Measurements from ENCODE around the gene NOVA1. TPM values are rescaled to one million over a fixed set of nuclear protein-coding genes. Genes with fewer than 3 reads are reported as not detected.

Gene NOVA1
- total and polyA plus RNA-seq, 9 donors, result 3.9 to 11.7 (median 7.4) TPM

GRCh38 chr14:26622611-26623010 is 24.8 kb upstream of the NOVA1 start:
- DNase-seq, result no peak
- Histone ChIP-seq H3K36me3 (no peaks in the 10 kb centered on the region), H3K27ac (no peak overlapping the region), H3K9me3 (no peaks in the 10 kb centered on the region), H3K4me3 (no peak overlapping the region), H3K4me1 (ENCODE audit: insufficient read depth) (no peaks in the 10 kb centered on the region), H3K27me3 (no peaks in the 10 kb centered on the region)
- intact Hi-C loops (cut with DNase I), result no loop called here
- 86 to 90% (median 88%) methylated on average over 1 of the region's 1 CpG for WGBS, 3 donors
- TF ChIP-seq EP300 (IDR thresholded peaks at IDR 0.05), result no peak
- TF ChIP-seq, protein P1, sequence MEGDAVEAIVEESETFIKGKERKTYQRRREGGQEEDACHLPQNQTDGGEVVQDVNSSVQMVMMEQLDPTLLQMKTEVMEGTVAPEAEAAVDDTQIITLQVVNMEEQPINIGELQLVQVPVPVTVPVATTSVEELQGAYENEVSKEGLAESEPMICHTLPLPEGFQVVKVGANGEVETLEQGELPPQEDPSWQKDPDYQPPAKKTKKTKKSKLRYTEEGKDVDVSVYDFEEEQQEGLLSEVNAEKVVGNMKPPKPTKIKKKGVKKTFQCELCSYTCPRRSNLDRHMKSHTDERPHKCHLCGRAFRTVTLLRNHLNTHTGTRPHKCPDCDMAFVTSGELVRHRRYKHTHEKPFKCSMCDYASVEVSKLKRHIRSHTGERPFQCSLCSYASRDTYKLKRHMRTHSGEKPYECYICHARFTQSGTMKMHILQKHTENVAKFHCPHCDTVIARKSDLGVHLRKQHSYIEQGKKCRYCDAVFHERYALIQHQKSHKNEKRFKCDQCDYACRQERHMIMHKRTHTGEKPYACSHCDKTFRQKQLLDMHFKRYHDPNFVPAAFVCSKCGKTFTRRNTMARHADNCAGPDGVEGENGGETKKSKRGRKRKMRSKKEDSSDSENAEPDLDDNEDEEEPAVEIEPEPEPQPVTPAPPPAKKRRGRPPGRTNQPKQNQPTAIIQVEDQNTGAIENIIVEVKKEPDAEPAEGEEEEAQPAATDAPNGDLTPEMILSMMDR (IDR thresholded peaks at IDR 0.05), result no peak
- TF ChIP-seq POLR2A (IDR thresholded peaks at IDR 0.05), result no peak

- intact Hi-C loops (cut with DNase I), result no loop called here
- DNase-seq, result no peak
- Histone ChIP-seq H3K4me1 (ENCODE audit: insufficient read depth) (no peaks in the 10 kb centered on the region), H3K27ac (no peak overlapping the region), H3K4me3 (no peak overlapping the region), H3K36me3 (no peaks in the 10 kb centered on the region), H3K9me3 (no peaks in the 10 kb centered on the region), H3K27me3 (no peaks in the 10 kb centered on the region)
- TF ChIP-seq POLR2A (IDR thresholded peaks at IDR 0.05) (no peak), EP300 (IDR thresholded peaks at IDR 0.05) (no peak)
- TF ChIP-seq, protein P1 (IDR thresholded peaks at IDR 0.05), result no peak
- WGBS, 3 donors, result 78 to 94% (median 89%) methylated on average over 2 of the region's 2 CpGs
Observed at GRCh38 chr14:26621807-26622560, 24.2 kb upstream of the NOVA1 start.

GRCh38 chr14:26621364-26621763 is 23.5 kb upstream of the NOVA1 start:
- 97 to 100% (median 99%) methylated on average over 1 of the region's 1 CpG for WGBS, 3 donors
- intact Hi-C loops (cut with DNase I), result no loop called here

GRCh38 chr14:26611259-26611658 is 13.4 kb upstream of the NOVA1 start:
- Histone ChIP-seq H3K27me3 (no peaks in the 10 kb centered on the region), H3K9me3 (no peaks in the 10 kb centered on the region), H3K4me1 (ENCODE audit: insufficient read depth) (no peaks in the 10 kb centered on the region), H3K36me3 (no peaks in the 10 kb centered on the region), H3K4me3 (no peak overlapping the region), H3K27ac (no peak overlapping the region)
- no peak for DNase-seq
- TF ChIP-seq EP300 (IDR thresholded peaks at IDR 0.05) (no peak), POLR2A (IDR thresholded peaks at IDR 0.05) (no peak)
- TF ChIP-seq, protein P1 (IDR thresholded peaks at IDR 0.05), result no peak
- intact Hi-C loops (cut with DNase I), result no loop called here

More at GRCh38 chr14:26621364-26621763, 23.5 kb upstream of the NOVA1 start:
- H3K4me3 ChIP-seq, result no peak overlapping the region
- no peak for TF ChIP-seq POLR2A (IDR thresholded peaks at IDR 0.05)
- TF ChIP-seq EP300 (IDR thresholded peaks at IDR 0.05), result no peak
- TF ChIP-seq, protein P1 (IDR thresholded peaks at IDR 0.05), result no peak
- no peaks in the 10 kb centered on the region for H3K9me3 ChIP-seq
- no peaks in the 10 kb centered on the region for H3K36me3 ChIP-seq
- H3K27ac ChIP-seq, result no peak overlapping the region
- H3K4me1 ChIP-seq (ENCODE audit: insufficient read depth), result no peaks in the 10 kb centered on the region
- no peak for DNase-seq
- no peaks in the 10 kb centered on the region for H3K27me3 ChIP-seq

All from ovary (tissue), 9 donors.